ENCODE data around the gene HINT3.

GRCh38 chr6:126020305-126021050 lies 63.9 kb downstream of the HINT3 start:
- TF ChIP-seq POLR2A (IDR thresholded peaks at IDR 0.05; ENCODE audit: low read depth, low read length) (no peak), POLR2AphosphoS5 (IDR thresholded peaks at IDR 0.05; ENCODE audit: low read depth, low read length) (no peak)

All from GM12891 (cell line).